Measurements from ENCODE around the gene FMO3. TPM values are rescaled to one million over a fixed set of nuclear protein-coding genes. Genes with fewer than 3 reads are reported as not detected.

The FMO3 gene
- not detected in 2 replicates for total RNA-seq
- long read RNA-seq: 0 reads

GRCh38 chr1:171090604-171091003 lies at the start of gene FMO3:
FMO3 (plus strand) TSS chr1:171090905; CDS start chr1:171092659, 1,754 bp downstream.
- no peaks in the 10 kb centered on the region for H3K27me3 Mint-ChIP-seq
- no peak within 1 kb of the TSS for H3K4me3 Mint-ChIP-seq (ENCODE audit: low read depth)
- no peaks in the 10 kb centered on the region for H3K36me3 Mint-ChIP-seq (ENCODE audit: insufficient read depth)
- no peak within 1 kb of the TSS for H3K27ac Mint-ChIP-seq
- DNase-seq (ENCODE audit: low spot score, unreplicated experiment): no peak
- peaks cover 6% of the 10 kb centered on the region for H3K9me3 Mint-ChIP-seq (ENCODE audit: low read depth)
- peaks cover 6% of the 10 kb centered on the region for H3K4me1 Mint-ChIP-seq (ENCODE audit: low read depth)
- TF ChIP-seq, protein P1, sequence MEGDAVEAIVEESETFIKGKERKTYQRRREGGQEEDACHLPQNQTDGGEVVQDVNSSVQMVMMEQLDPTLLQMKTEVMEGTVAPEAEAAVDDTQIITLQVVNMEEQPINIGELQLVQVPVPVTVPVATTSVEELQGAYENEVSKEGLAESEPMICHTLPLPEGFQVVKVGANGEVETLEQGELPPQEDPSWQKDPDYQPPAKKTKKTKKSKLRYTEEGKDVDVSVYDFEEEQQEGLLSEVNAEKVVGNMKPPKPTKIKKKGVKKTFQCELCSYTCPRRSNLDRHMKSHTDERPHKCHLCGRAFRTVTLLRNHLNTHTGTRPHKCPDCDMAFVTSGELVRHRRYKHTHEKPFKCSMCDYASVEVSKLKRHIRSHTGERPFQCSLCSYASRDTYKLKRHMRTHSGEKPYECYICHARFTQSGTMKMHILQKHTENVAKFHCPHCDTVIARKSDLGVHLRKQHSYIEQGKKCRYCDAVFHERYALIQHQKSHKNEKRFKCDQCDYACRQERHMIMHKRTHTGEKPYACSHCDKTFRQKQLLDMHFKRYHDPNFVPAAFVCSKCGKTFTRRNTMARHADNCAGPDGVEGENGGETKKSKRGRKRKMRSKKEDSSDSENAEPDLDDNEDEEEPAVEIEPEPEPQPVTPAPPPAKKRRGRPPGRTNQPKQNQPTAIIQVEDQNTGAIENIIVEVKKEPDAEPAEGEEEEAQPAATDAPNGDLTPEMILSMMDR (IDR thresholded peaks at IDR 0.05; ENCODE audit: unreplicated experiment): no peak

DNA sequence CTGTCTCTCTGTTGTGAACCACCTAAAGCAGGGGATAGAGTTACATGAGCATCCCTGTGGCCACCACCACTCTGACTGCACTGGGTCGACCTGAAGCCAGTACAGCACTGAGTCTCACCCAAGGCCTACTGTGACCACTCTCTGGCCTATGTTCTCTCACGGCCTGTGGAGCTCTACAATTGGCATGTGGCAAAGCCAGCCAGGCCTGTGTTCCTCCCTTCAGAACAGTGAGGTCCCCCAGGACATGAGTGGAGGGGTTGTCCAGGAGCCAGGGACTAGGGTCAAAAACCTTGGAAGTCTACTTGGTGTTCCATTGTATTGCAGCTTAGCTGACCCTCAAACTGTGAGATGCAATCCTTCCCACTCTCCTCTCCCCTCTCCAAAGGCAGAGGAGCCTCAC lies 42.7 kb upstream of the FMO3 start:
- no peak overlapping the region for H3K4me3 Mint-ChIP-seq (ENCODE audit: low read depth)
- H3K4me1 Mint-ChIP-seq (ENCODE audit: low read depth): no peaks in the 10 kb centered on the region
- H3K36me3 Mint-ChIP-seq (ENCODE audit: insufficient read depth): no peaks in the 10 kb centered on the region
- H3K27ac Mint-ChIP-seq: no peak overlapping the region
- TF ChIP-seq, protein P1 (IDR thresholded peaks at IDR 0.05; ENCODE audit: unreplicated experiment): no peak
- DNase-seq (ENCODE audit: low spot score, unreplicated experiment): no peak
- H3K9me3 Mint-ChIP-seq (ENCODE audit: low read depth): peaks cover 16% of the 10 kb centered on the region
- H3K27me3 Mint-ChIP-seq: no peaks in the 10 kb centered on the region

DNA sequence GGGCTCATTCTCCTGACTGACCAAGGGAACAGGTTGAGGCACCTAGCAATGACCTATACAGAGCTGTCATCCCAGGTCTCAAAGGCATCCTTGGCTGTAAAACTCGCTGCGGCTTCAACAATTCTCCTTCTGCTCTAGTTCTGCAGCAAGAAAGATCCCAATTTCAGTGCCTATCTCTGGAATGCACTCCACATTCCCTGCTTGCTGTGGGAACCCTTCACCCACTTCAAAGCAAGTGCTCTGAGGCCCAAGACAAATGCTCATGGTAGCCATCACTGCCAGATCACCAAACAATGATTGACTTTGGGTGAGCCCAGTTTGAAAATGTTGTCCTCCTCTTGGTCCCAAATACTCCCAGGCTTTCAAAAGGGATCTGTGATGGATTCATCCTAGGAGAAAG lies 37.7 kb upstream of the FMO3 start:
- no peak for DNase-seq (ENCODE audit: low spot score, unreplicated experiment)
- Mint-ChIP-seq H3K9me3 (ENCODE audit: low read depth) (peaks cover 2% of the 10 kb centered on the region), H3K4me3 (ENCODE audit: low read depth) (no peak overlapping the region), H3K27ac (peak overlapping the region; percentile 9), H3K27me3 (no peaks in the 10 kb centered on the region), H3K4me1 (ENCODE audit: low read depth) (no peaks in the 10 kb centered on the region), H3K36me3 (ENCODE audit: insufficient read depth) (no peaks in the 10 kb centered on the region)
- TF ChIP-seq, protein P1 (IDR thresholded peaks at IDR 0.05; ENCODE audit: unreplicated experiment): no peak

DNA sequence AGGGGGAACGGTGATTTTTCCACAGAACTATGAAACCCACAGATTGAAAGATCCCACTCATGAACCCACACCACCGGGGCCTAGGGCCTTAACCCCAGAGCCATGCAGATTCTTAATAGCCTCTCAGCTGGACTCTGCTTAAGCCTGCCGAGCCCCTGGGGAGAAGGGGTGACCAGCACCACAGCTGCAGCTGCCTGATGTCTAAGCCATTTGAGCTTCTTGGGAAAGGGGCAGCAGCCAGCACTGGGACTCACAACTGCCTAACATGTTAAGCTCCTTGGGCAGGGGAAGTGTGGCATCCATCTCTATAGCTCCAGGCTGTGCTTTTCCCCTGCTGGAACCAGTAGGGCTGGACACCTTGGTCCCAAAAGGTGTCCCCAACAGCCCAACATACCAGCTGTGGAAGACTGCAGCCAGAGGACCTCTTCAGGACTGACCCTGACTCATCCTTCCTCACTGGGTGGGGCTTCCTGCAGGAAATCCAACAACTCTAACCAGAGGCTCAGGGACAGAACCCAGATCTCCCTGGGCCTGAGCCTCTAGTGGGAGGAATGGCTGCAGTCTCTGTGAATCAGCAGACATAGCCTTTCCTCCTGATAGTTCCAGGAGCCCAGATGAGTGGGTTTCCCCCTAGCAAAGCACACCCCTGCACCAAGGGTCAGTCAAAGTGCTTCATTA lies 34.6 kb upstream of the FMO3 start:
- TF ChIP-seq, protein P1 (IDR thresholded peaks at IDR 0.05; ENCODE audit: unreplicated experiment): no peak
- no peak for DNase-seq (ENCODE audit: low spot score, unreplicated experiment)
- Mint-ChIP-seq H3K36me3 (ENCODE audit: insufficient read depth) (no peaks in the 10 kb centered on the region), H3K9me3 (ENCODE audit: low read depth) (peaks cover 4% of the 10 kb centered on the region), H3K27me3 (no peaks in the 10 kb centered on the region), H3K4me1 (ENCODE audit: low read depth) (no peaks in the 10 kb centered on the region), H3K27ac (no peak overlapping the region), H3K4me3 (ENCODE audit: low read depth) (no peak overlapping the region)

DNA sequence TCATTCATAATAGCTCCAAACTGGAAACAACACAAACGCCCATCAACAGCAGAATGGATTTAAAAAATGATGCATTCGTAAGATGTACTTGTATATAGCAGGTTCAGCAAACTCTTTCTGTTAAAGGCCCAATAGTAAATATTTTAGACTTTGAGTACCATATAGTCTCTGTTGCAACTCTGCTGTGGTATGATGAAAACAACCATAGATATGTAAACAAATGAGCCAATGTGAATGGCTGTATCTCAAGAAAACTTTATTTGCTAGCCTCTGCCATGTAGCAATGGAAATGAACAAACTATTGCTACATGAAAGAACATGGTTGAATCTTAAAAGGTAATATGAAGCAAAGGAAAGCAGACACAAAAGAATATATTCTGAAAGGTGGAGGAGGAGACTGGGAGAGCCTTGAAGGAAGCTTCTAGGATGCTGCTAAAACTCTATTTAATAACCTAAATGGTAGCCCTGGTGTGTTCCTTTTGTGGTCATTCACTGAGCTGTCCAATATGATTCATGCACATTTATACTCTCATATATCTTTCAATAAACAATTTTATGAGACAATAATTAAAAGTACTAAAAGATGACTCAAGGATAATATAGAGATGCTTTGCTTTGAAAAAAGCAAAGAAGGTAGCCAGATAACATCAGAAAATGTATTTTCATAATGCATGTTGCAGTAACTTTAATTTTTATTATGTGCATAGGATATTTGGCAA lies 29.1 kb upstream of the FMO3 start:
- Mint-ChIP-seq H3K27me3 (no peaks in the 10 kb centered on the region), H3K4me1 (ENCODE audit: low read depth) (no peaks in the 10 kb centered on the region), H3K4me3 (ENCODE audit: low read depth) (no peak overlapping the region), H3K27ac (no peak overlapping the region), H3K36me3 (ENCODE audit: insufficient read depth) (no peaks in the 10 kb centered on the region), H3K9me3 (ENCODE audit: low read depth) (peaks cover 4% of the 10 kb centered on the region)
- TF ChIP-seq, protein P1 (IDR thresholded peaks at IDR 0.05; ENCODE audit: unreplicated experiment): no peak
- no peak for DNase-seq (ENCODE audit: low spot score, unreplicated experiment)
